Mucosa of stomach (tissue), 1 donor: Measurements from ENCODE around the gene FDXR.

ENCODE experiments used
- H3K27me3 ChIP-seq: one replicate; pipeline ENCODE4 v1.7.0; 2013; ENCODE audit warnings: mild to moderate bottlenecking, low read length; ENCODE audit not compliant: control insufficient read depth, insufficient read depth
- H3K36me3 ChIP-seq: one replicate; pipeline ENCODE4 v1.7.0; 2013; ENCODE audit warnings: low read length; ENCODE audit not compliant: control insufficient read depth, insufficient read depth
- H3K4me1 ChIP-seq: one replicate; pipeline ENCODE4 v1.7.0; 2013; ENCODE audit warnings: mild to moderate bottlenecking, low read length; ENCODE audit not compliant: control insufficient read depth, insufficient read depth
- H3K4me3 ChIP-seq: one replicate; pipeline ENCODE4 v1.7.0; 2013; ENCODE audit warnings: low read length
- H3K9ac ChIP-seq: one replicate; pipeline ENCODE4 v1.7.0; 2013; ENCODE audit warnings: mild to moderate bottlenecking, low read length, moderate library complexity
- H3K9me3 ChIP-seq: one replicate; pipeline ENCODE4 v1.7.0; 2013; ENCODE audit warnings: mild to moderate bottlenecking, low read length, moderate library complexity; ENCODE audit not compliant: control insufficient read depth
- donor health status: Pancreatic carcinoma.

Gene FDXR

DNA sequence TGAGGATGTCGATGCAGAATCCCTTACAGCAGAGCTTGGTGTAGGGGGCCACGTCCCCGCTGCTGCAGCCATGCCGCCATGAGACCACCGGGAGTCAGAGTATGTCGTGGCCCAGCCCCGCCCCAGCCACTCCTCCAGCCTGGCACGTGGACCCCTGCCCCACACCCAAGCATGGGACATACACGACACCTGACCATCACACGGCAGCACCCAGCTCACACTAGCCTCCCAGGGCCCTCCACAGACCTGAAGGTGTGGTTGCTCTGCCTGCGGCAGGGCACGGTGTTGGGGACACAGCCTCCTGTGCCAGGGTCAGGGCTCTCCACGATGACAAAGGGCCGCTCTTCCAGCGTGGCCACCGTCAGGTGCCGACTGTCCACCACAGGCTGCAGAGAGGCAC, 22.5 kb downstream of the FDXR start:
- no peaks in the 10 kb centered on the region for H3K9me3 ChIP-seq
- no peaks in the 10 kb centered on the region for H3K4me1 ChIP-seq
- peaks cover 54% of the 10 kb centered on the region for H3K27me3 ChIP-seq
- H3K4me3 ChIP-seq, result no peak overlapping the region
- H3K36me3 ChIP-seq, result no peaks in the 10 kb centered on the region
- H3K9ac ChIP-seq, result no peak overlapping the region

DNA sequence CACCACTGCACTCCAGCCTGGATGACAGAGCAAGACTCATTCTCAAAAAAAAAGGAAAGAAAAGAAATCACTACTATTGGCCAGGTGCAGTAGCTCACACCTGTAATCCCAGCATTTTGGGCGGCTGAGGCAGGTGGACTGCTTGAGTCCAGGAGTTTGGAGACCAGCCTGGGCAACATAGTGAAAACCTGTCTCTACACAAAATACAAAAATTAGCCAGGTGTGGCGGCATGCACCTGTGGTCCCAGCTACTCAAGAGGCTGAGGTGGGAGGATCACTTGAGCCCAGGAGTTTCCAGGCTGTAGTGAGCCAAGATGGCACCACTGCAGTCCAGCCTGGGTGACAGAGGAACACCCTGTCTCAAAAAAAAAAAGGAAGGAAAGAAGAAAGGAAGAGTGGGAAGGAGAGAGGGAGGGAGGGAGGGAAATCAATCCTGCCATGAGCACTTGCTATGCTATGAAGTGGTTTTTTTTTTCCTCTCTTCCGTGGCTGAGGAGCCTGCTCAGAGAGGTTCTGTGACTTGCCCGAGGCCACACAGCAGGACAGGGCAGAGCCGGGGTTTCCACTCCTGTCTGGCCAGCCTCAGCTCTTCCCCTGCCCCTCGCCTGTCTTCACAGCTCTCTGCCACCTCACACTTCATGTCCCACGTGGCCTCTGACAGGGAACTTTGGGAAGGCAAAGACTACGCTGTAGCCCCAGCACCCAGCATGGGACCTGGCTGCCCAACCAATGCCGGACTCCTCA, 24.0 kb downstream of the FDXR start:
- Histone ChIP-seq H3K9ac (no peak overlapping the region), H3K9me3 (no peaks in the 10 kb centered on the region), H3K36me3 (no peaks in the 10 kb centered on the region), H3K4me1 (no peaks in the 10 kb centered on the region), H3K4me3 (no peak overlapping the region), H3K27me3 (peaks cover 44% of the 10 kb centered on the region)

DNA sequence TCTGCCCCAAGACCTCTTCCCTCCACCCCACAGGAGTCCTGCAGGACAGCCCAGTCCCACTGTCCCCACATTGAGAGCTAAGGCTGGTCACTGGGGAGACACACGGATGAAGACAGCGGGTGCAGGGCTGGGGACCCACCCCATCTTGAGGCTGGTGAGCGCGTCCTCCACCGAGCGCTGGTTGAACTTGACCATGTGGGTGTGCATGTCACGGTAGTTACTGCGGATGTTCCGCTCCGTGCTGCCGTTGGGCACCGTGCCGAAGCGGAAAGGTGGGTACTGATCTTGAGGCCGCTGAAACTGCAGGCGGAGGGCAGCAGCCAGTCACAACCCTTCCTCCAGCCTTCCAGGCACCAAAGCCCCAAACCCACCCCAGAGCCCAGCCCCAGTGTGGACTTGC, 26.2 kb downstream of the FDXR start:
- Histone ChIP-seq H3K9ac (no peak overlapping the region), H3K9me3 (no peaks in the 10 kb centered on the region), H3K27me3 (peaks cover 27% of the 10 kb centered on the region), H3K4me3 (no peak overlapping the region), H3K36me3 (no peaks in the 10 kb centered on the region), H3K4me1 (peaks cover 4% of the 10 kb centered on the region)

DNA sequence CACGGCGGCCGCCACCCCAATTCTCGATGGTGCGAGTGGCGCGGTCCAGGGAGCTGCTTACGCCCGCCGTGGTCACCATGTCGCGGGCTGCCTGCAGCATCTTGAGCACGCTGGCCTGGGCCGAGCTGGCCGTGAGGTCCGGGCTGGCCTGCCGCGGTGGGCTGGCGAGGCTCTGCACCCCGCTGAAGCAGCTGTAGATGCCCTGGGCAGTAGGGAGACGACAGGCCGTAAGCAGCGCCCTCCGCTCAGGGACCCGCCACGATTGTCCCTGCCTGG, 29.5 kb downstream of the FDXR start:
- no peak overlapping the region for H3K9ac ChIP-seq
- H3K4me3 ChIP-seq, result no peak overlapping the region
- peaks cover 13% of the 10 kb centered on the region for H3K27me3 ChIP-seq
- H3K4me1 ChIP-seq, result peaks cover 9% of the 10 kb centered on the region
- no peaks in the 10 kb centered on the region for H3K9me3 ChIP-seq
- H3K36me3 ChIP-seq, result no peaks in the 10 kb centered on the region

DNA sequence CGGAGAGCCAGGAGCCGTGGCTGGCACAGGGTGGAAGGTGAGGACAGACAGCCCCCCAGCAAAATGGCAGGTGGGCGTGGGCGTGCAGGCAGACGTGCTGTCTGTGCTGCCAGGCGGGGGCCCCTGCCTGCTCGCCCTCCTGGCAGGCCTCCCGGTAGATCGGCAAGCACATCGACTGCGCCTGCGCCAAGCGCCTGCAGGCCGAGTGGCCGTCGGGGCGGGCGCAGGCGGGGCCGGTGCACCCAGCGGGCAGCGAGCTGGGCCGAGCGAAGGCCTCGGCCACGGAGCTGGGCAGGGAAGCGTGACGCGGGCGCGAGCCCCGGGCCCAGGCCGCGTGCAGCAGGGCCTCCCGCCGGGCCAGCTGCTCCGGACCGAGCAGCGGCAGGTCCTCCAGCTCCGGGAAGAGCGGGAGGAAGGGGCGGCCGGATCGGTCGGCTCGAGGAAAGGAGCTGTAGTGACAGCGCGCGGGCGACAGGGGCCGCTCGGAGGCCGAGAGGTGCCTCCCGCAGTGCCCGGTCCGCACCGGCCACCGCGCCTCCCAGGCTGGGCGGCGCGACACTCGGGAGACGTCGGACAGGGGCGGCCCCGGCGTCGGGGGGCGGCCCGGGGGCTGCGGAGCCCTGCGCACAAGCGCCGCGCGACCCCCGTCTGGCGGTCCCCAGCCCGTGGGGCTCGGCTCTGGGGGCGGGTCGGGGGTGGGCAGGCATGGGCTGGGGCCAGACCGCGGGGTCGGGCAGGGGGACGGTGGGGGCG, 30.0 kb downstream of the FDXR start:
- Histone ChIP-seq H3K4me1 (peaks cover 9% of the 10 kb centered on the region), H3K9me3 (no peaks in the 10 kb centered on the region), H3K27me3 (peaks cover 13% of the 10 kb centered on the region), H3K4me3 (no peak overlapping the region), H3K36me3 (no peaks in the 10 kb centered on the region), H3K9ac (no peak overlapping the region)

DNA sequence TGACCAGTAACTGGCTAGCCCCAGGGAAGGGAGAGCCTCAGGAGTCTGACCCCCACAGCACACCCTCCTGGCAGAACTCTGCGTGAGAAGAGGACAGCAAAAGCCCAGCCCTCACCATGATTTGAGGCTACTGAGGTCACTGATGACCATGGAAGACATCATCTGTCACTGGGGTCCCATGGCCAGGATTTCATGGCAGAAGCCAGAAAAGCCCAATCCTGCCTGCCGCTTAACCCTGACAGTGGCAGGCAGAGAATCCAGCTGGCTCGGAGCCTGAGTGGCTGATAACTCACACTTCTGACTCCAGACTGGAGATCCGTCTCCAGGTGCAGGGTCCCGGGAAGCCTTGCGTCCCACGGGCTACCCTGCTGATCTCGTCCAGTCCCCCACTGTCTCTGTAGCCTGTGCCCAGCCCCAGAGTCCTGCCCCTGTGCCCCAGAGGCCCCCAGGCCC, 30.6 kb downstream of the FDXR start:
- no peak overlapping the region for H3K9ac ChIP-seq
- peaks cover 13% of the 10 kb centered on the region for H3K27me3 ChIP-seq
- H3K4me1 ChIP-seq, result peaks cover 9% of the 10 kb centered on the region
- H3K36me3 ChIP-seq, result no peaks in the 10 kb centered on the region
- no peak overlapping the region for H3K4me3 ChIP-seq
- H3K9me3 ChIP-seq, result no peaks in the 10 kb centered on the region

DNA sequence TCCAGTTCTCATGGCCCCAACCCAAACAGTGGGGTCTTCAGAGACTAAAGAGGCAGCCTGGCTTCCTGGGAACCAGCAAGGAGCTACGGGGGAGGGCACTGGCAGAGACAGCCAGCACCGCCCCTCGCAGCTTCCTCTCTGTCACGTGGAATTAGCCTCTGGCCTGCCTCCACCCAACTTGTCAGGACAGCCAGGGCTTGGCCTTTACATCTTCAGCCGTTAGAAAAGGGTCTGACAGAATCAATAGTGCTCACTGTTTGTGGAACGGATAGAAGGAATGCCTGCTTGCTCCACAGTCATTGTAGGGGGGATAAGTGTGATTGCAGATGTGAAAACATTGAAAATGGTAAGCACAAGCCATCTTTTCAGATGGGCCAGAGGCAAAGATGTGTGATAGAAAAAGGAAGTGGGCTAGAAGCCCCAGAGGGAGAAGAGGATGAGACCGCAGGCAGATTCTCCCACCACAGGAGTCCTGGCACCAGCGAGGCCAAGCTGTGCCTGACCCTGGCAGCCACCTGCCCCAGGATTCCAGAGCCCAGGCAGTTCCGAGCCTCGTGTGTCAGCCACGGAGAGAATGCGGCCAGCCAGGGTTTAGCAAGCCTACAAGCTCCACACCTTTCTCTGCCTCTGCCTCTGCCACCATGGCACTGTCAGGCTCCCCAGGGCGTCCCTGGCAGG, 31.7 kb downstream of the FDXR start:
- Histone ChIP-seq H3K4me1 (peaks cover 9% of the 10 kb centered on the region), H3K4me3 (no peak overlapping the region), H3K9ac (no peak overlapping the region), H3K36me3 (no peaks in the 10 kb centered on the region), H3K27me3 (peaks cover 13% of the 10 kb centered on the region), H3K9me3 (no peaks in the 10 kb centered on the region)

DNA sequence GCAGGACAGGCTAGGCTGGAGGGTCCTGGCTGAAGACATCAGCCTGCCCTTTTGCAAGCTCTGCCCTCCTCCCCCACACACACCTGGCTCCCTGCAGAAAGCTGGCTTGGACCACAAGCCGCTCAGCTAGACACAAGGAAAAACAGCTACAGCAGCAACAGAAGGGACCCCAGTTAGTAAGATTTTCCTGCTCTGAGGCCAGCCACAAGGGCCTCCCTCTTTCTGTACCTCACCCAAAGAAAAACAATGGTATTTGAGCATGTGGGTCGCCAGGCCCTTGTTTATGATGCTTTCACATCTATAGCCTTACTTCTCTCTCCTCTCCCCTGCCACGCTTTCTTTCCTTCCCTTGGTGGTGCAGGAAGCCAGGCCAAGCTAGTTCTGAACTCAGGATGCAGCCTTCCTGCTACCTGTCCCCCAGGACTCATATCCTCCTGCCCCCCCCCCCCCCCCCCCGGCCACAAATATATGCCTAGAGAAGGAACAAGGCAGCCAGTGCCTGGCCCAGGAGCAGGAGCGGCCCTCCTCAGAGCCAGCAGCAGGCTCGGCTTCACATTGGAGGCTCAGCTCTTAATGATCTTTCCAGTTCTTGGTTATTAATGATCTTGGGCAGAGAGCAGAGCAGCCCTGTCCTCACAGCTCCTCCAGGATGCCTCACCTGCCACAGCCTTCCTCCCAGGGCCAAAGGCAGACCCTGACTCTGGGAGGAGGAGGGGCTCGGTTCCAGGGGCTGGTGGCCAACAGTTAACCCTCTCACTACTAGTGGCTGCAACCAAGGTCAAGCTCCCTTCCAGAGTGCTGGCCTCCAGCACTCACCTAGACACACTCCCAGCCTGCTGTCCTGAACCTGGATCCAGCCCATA, 32.6 kb downstream of the FDXR start:
- Histone ChIP-seq H3K4me1 (peaks cover 9% of the 10 kb centered on the region), H3K9ac (no peak overlapping the region), H3K4me3 (no peak overlapping the region), H3K27me3 (peaks cover 13% of the 10 kb centered on the region), H3K36me3 (no peaks in the 10 kb centered on the region), H3K9me3 (no peaks in the 10 kb centered on the region)

DNA sequence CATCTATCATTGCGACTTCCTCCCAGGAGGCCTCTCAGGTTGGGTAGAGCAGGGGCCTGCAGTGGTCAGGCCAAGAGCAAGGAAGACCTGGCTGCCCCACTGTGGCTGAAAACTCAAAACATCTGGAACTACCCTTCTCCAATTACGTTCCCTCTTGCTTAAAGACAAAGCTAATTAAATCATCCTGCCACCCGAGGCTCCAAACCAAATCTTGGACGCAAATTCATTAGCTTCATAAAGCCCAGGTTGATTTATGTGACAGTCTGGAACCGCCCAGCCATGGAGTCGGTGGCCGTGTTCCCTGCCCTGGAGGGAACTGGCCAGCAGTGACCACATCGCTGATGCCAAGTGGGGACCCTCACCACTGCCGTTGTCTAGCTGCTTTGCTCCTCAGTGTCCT, 34.5 kb downstream of the FDXR start:
- Histone ChIP-seq H3K27me3 (peaks cover 4% of the 10 kb centered on the region), H3K9me3 (no peaks in the 10 kb centered on the region), H3K9ac (no peak overlapping the region), H3K4me3 (no peak overlapping the region), H3K36me3 (no peaks in the 10 kb centered on the region), H3K4me1 (peaks cover 9% of the 10 kb centered on the region)

DNA sequence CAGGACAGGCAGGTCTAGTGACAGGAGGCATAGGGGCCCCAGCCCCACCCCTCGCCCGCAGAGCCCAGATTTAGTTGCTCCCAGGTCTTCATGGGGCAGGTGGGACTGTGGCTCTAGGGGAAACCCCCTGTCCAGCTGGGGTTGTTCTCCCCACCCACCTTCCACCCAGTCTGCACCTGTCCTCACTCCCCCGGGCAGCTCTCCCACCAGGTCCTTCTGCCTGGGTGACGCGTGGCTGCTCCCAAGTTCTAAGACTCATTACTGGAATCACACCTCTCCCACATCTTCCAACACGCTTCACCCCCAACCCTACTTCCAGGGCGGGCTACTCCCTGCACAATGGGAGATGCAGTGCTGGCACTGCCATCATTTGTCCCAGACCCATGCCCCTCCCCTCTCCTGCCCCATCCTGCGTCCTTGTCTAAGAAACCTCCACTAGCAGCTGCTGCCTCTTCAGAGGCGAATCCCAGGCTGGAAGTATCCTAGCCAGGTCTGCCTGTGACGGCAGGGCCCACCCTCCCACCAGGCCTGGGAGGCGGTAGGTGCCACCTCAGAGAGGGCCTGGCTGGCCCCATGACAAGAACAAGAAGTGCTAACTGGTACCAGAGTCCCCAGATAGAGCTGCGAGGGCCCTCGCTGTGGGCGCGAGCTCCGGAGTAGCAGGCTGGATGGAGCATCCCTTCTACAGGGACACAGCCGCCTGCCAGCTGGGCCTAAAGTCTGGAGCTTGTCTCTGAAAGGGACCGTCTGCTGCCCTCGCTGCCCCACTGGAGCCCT, 35.9 kb downstream of the FDXR start:
- no peaks in the 10 kb centered on the region for H3K9me3 ChIP-seq
- no peak overlapping the region for H3K9ac ChIP-seq
- no peaks in the 10 kb centered on the region for H3K36me3 ChIP-seq
- peaks cover 4% of the 10 kb centered on the region for H3K27me3 ChIP-seq
- H3K4me1 ChIP-seq, result peaks cover 5% of the 10 kb centered on the region
- no peak overlapping the region for H3K4me3 ChIP-seq

DNA sequence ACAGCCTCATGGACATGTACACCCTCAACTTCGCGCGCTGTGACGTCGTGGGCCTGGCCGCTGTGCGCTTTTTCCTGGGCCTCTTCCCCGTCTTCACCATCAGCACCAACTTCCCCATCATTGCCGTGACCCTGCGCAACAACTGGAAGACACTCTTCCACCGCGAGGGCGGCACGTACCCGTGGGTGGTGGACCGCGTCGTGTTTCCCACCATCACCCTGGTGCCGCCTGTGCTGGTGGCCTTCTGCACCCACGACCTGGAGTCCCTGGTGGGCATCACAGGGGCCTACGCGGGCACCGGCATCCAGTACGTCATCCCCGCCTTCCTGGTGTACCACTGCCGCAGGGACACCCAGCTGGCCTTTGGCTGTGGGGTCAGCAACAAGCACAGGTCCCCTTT, 36.6 kb downstream of the FDXR start:
- Histone ChIP-seq H3K9me3 (no peaks in the 10 kb centered on the region), H3K4me3 (no peak overlapping the region), H3K36me3 (no peaks in the 10 kb centered on the region), H3K27me3 (peaks cover 3% of the 10 kb centered on the region), H3K4me1 (peaks cover 5% of the 10 kb centered on the region), H3K9ac (no peak overlapping the region)
